ENCODE data around the gene IL19.
A peak's percentile ranks its signal among the peaks of the same experiment; 100 is the strongest.
"Not testable (repeated sequence)": the region's sequence is repeated elsewhere in the genome, so short reads cannot be mapped to it uniquely, and the experiment has no call there.

Gene IL19

DNA sequence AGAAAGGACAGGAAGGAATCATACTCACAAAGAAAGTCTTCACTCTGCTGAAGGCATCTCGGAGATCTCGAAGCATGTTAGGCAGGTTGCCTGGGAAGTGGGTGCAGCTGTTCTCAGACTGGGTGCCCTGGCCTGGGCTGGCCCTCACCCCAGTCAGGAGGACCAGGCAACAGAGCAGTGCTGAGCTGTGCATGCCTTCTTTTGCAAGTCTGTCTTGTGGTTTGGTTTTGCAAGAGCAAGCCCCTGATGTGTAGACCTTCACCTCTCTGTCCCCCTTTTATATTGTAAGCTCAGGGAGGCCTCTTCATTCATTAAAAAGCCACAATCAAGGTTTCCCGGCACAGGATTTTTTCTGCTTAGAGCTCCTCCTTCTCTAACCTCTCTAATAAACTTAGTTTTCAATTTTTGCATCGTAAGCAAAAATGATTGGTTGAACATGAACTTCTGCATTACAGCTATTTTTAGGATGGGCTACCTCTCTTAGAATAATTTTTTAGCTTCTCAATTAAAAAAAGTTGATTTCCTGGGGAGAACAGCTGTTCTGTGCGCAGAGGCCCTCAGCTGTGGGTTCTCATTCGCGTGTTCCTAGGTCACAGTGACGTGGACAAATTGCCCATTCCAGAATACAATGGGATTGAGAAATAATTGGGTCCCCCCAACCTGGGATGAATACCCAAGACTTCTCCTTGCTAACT lies 1.8 kb downstream of the IL19 start, which contains the start of gene IL10:
Gene IL10, minus strand, starts transcription at position 252 of the 695 bp plus-strand sequence. Its CDS starts 59 bp downstream, at position 193.
- no peak for DNase-seq (ENCODE audit: low read depth in 2 of 2)

DNA sequence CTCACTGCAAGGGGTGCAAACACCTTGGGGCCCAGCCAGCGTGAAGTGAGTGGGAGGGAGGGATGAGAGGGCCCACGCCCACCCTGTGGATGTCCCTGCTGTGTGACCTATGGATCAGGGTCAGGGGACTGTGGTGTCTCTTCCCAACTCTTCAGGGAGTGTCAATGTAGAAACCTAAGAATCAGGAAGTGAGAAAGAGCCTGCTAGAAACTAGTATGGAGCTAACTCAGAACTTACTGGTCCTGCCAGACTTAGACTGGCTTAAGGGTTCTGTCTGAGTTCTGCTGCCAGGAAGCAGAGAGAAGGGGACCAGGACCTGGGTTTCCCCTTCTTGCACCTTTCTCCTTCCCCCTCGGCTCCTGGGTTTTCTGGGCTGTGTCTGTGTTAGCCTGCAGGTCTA lies 3.5 kb downstream of the IL19 start:
- DNase-seq (ENCODE audit: low read depth in 2 of 2), result no peak

- no peak for DNase-seq (ENCODE audit: low read depth in 2 of 2)
Observed at GRCh38 chr1:206776229-206776628, 5.7 kb downstream of the IL19 start.

DNA sequence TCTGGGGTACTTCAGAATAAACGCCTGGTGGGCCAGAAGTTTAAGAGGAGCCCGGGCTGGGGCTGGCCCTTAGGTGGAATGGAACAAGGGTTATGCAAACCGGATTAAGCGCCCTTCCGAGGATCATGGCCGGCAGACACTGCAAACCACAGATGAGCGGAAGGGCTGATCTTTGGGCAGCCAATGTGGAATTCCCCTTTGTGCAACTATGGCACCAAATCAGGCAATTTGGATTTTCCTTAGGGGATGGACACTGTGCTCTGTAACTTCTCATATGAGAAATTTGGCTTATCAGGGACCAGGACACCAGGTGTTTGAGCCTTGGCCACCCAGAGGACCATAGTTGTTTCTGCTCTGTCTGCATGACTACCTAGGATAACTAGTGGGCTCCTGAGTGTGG lies 7.5 kb downstream of the IL19 start:
- DNase-seq (ENCODE audit: low read depth in 2 of 2), result no peak

DNA sequence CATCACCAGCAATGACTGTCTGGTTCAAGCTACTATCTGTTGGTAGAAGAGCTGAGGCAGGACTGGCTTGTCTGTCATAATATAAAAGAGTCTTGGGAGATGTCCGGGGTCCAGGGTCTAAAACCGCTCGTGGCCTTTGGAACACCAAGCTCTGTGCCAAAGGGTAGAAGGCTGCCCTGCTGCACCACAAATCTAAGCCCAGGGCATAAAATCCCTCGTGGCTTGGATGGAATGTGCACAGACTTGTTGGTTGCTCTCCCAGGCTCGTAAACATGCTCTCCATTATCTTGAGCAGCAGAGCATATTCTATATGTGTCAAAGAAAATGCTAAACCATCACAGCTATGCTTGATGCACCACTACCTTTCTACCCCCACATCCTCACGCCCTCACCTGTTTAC lies 8.3 kb downstream of the IL19 start:
- DNase-seq (ENCODE audit: low read depth in 2 of 2), result not testable (repeated sequence)

DNA sequence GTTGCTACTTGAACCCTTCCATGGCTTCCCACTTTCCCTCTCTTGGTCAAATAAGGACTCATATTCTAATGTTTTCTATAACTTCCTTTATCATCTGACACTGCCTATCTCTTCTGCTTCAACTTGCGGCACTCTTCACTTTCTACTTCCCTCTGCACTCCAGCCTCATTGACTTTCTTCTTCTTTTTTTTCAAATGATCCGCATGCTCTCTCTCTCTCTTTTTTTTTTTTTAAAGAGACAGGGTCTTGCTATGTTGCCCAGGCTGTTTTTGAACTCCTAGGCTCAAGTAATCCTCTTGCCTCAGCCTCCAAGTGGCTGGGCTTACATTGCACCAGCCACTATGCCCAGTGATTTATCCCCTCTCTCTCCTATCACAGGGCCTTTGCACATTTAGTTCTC lies 9.1 kb downstream of the IL19 start:
- DNase-seq (ENCODE audit: low read depth in 2 of 2), result no peak

DNA sequence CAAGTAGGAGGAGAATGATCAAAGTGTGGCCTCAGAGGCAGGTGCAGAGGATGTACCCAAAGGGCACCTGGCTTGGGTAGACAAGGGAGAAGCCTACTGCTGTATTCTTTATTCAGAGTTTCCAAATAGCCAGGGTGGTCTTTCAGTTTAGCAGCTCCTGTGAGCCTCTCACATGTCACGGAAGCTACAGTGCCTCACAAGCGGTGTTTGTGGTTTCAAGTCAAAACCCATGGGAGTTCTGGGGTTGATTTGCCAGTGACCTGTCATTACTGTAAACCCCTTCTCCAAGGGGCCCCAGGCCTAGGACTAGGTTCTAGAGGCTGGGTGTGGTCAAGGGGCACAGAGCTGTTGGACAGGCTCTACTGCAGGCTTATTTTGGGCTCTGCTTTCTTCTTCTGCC lies 11.9 kb downstream of the IL19 start:
- DNase-seq (ENCODE audit: low read depth in 2 of 2), result no peak

GRCh38 chr1:206783506-206783905 lies 12.9 kb downstream of the IL19 start:
- no peak for DNase-seq (ENCODE audit: low read depth in 2 of 2)

DNA sequence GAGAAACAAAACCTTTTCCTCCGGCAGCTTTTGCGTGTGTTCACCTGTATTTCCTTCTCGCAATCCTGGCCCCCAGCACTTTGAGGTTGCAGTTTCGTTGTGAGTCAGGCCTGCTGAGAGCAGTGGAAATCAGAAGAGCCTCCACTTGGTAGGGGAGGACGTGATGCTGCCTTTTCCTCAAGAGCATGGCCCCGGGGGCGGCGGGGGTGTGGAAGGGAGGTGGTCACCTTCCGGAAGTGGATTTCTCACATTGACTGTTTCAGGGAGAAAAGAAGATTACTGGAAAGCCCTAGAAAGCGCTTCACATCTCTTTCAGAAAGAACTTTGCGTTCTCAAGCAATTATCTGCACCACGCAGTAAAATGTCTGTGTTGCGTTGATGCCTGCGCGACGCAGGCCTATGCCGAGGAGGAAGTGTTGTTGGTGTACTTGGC lies 13.9 kb downstream of the IL19 start:
- peak; percentile 87 to 90 for DNase-seq (ENCODE audit: low read depth in 2 of 2)

GRCh38 chr1:206785182-206785765 lies 14.7 kb downstream of the IL19 start:
- DNase-seq (ENCODE audit: low read depth in 2 of 2), result no peak

DNA sequence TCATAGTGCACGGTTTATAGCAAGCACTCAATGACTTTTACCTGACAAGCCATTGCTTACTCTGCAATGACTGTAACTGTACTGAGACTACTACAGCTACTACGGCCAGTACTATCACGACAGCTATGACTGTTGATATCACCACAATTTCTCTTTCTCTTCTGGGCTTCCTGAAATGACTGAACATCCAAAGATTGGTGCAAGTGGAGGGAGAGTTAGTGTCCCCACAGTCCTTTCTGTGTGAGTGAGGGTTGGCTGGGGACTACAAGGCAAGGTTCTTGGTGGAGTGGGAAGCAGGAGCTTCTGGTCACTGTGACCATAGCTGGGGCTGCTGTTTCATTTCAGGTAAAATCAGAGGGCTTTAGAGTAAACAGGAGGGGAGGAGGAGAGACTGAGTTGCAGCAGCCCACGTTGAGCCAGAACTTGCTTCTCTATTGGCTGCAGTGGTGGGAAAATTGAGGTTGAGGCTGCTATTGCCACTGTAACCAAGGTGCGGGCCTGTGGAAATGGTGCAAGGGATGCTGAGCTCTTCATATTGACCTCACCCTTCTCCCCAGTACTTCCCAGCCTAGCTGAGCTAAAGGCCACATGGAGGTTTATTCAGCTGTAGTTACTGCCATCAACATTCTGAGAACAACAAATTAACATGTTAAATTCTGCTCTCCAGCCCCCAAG lies 15.8 kb downstream of the IL19 start:
- DNase-seq (ENCODE audit: low read depth in 2 of 2), result no peak

GRCh38 chr1:206787891-206788290 lies 17.3 kb downstream of the IL19 start:
- no peak for DNase-seq (ENCODE audit: low read depth in 2 of 2)

DNA sequence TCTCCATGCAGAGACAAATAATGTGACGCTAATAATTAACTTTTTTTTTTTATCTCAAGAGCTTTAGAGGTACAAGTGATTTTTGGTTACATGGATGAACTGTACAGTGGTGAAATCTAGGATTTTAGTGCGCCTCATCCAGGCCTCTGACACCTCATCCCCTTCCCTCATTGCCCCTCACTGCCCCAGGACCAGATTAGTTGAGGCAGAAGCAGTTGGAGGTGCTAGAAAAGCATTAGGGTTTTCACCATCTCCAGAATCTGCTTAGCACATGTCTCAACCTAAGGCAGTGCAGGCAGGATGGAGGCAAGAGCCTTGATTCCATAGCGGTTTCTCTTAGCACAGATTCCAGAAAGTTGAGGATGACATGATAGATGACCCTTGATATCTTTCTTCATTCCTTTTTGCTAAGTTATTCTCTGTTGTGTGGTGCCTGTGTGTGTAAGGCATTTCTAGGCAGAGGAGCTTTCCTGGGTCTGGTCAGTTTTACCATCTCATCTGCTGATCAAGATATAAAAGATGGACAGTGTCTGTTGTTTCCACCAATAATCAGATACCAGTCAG lies 18.0 kb downstream of the IL19 start:
- no peak for DNase-seq (ENCODE audit: low read depth in 2 of 2)

- no peak for DNase-seq (ENCODE audit: low read depth in 2 of 2)
Observed at GRCh38 chr1:206790502-206791250, 20.1 kb downstream of the IL19 start.

GRCh38 chr1:206792939-206793607 lies 22.5 kb downstream of the IL19 start:
- DNase-seq (ENCODE audit: low read depth in 2 of 2), result no peak

DNA sequence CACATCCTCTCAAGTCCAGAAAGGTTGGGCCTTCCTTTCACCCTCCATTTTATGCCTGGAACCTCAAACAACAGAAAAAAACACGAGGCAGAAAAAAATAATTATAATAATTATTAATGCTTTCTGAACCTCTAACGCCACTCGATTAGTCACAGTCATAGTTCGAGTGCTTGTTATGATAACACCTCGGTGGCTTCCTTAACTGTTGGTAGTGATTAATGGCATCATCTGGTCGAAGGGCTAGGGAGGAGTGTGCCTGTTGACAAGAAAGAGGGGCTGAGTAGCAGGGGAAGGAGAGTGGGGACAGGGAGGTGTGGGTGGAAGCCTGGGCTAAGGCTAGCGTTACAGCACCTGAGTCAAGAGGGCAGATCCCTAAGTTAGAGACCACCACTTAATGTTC lies 23.0 kb downstream of the IL19 start:
- DNase-seq (ENCODE audit: low read depth in 2 of 2), result no peak

- DNase-seq (ENCODE audit: low read depth in 2 of 2), result peak; percentile 50 to 55
Observed at GRCh38 chr1:206794294-206794908, 23.8 kb downstream of the IL19 start.

DNA sequence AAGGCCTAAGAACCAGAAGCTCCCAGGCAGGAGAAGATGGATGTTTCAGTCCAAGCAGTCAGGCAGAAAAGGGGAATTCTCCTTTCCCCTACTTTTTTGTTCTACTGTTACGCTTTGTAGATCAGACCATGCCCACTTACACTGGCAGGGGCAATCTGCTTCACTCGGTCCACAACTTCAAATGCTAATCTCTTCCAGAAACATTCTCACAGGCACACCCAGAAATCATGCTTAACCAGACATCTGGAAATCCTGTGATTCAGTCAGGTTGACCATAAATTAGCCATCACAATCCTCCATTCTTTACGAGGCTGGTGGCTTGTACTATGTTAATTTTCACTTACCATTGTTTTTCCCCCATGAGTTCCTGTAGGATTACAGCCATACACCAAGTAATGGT lies 25.5 kb downstream of the IL19 start:
- no peak for DNase-seq (ENCODE audit: low read depth in 2 of 2)

- no peak for DNase-seq (ENCODE audit: low read depth in 2 of 2)
Observed at GRCh38 chr1:206796981-206797402, 26.4 kb downstream of the IL19 start.

GRCh38 chr1:206797534-206798383 lies 27.2 kb downstream of the IL19 start:
- DNase-seq (ENCODE audit: low read depth in 2 of 2), result no peak
